NCI-H128 (cell line): ENCODE data around the gene KDM3B.
"Not testable (repeated sequence)": the region's sequence is repeated elsewhere in the genome, so short reads cannot be mapped to it uniquely, and the experiment has no call there.

ENCODE experiments used
- DNase-seq: peaks from one replicate; lab custom pipeline; 2025; ENCODE audit not compliant: unreplicated experiment; lab: John Stamatoyannopoulos, UW

KDM3B gene

GRCh38 chr5:138352071-138352721 lies at the start of gene KDM3B:
KDM3B (plus strand) TSS chr5:138352685; CDS start chr5:138352796, 111 bp downstream.
- peak; percentile 23 for DNase-seq

DNA sequence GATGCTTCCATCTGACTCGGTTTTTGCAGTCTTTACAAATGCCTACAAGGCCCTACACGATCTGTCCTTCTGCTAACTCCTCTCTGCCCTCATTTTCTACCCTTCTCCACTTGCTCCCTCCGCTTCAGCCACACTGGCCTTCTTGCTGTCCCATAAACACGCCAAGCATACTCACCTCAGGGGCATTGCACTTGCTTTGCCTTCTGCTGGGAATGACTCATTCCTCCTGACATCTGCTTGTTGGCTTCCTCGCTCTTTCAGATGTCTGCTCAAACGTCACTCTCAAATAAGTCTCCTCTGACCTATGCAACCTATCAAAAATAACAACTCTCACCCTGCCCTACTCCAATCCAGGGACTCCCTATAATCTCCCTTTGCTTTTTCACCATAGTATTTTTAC lies 49.1 kb upstream of the KDM3B start:
- no peak for DNase-seq

DNA sequence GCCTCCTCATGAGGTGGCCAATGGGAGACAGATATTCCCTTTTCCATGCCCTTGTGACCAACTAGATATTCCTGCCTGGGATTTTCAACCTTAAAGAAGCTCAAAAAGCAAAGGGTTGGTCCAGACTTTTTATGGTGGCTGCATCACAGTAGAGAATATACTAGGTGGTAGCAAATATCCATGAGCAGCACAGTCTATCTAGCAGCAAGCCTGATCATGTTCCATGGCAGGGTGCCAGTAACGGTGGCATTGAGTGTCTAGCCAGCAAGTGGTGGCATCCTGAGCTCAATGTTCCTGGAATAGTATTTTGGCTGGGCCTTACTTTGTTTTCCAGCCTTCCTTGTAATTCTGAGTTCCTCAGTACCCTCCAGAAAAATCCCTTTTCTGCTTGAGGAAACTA lies 46.7 kb upstream of the KDM3B start:
- no peak for DNase-seq

GRCh38 chr5:138315751-138316278 lies 36.7 kb upstream of the KDM3B start:
- DNase-seq = no peak

GRCh38 chr5:138316355-138316754 lies 36.1 kb upstream of the KDM3B start:
- DNase-seq = no peak

- DNase-seq = not testable (repeated sequence)
Observed at GRCh38 chr5:138318211-138318610, 34.3 kb upstream of the KDM3B start.

- no peak for DNase-seq
Observed at GRCh38 chr5:138330813-138331448, 21.6 kb upstream of the KDM3B start.

DNA sequence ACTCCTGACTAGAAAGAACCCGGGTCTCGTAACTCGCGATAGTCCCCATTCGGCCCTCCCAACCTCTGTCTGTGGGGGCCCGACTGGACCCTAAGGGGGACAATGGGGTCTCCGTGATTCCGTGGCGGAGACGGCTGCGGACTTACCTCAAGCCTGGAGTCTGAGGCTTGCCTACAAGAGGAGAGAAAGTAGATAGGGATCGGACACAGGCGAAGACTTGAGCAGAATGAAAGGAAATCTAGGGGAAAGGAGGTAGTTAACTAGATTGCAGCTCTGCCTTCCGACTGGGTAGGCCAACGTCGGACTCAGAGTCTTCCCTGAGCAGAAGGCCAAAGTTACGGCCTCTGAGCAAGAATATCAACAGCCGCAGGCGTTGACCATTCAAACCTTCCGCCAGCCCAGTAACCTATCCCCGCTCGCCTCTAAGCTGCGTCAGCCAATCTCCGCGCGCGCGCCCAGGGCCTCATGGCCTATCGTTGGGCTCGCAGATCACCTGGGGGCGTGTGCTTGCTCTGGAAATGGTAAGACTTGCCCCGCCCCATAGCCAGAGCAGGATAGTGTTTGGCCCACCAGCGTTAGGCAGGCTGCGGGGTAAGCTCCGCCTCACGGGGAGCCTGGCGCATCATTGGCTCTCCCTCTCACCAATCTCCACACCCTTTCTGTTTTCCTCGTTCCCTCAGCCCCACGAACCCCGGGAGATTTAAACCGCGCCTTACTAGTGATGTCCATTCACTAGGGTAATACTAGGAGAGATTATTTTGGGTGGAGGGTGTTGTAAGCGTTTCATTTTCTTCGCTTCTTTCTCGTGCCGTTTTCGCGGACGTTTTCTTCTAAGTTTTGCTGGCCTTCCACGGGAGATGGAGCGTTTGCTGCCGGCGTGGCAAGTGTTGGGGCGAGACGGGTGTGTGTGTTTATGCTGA lies 20.8 kb upstream of the KDM3B start, which contains the start of gene CDC25C:
Gene CDC25C (minus strand): TSS at position 356 of the 920 bp plus-strand sequence. CDS start 624 bp downstream, outside the sequence.
- DNase-seq = peak; percentile 92

DNA sequence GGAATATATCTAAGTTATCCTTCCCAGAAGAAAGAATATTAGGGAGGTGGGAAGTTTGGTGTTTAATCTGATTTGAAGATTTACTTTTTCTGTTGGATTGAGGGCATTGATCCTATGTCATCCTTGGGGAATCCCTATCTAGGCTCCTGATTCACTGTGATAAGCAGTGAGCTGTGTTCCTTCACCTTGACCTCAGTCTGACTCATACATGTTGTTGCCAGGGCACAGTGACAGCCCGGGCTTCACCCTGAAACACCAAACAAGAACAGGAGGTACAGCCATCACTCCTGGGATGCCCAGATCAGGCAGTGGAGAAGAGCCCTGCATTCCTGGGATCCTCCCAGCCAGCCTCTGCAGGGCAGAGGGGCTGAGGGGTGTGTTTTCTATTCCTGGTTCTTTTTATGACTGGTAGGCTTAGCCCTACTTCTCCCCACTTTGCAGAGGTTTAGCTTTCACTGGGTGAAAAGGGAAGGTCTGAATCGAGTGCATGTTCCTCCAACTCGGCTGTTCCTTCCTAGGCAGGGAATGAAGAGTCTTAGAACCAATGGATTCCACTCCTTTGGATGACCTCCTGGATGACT lies 17.5 kb upstream of the KDM3B start:
- DNase-seq = no peak

GRCh38 chr5:138336952-138337684 lies 15.4 kb upstream of the KDM3B start:
- DNase-seq = no peak

- peak; percentile 74 for DNase-seq
Observed at GRCh38 chr5:138337685-138338410, 14.6 kb upstream of the KDM3B start, which contains the start of gene FAM53C. FAM53C (plus strand) TSS chr5:138338266; CDS start chr5:138341336, 3,070 bp downstream.

DNA sequence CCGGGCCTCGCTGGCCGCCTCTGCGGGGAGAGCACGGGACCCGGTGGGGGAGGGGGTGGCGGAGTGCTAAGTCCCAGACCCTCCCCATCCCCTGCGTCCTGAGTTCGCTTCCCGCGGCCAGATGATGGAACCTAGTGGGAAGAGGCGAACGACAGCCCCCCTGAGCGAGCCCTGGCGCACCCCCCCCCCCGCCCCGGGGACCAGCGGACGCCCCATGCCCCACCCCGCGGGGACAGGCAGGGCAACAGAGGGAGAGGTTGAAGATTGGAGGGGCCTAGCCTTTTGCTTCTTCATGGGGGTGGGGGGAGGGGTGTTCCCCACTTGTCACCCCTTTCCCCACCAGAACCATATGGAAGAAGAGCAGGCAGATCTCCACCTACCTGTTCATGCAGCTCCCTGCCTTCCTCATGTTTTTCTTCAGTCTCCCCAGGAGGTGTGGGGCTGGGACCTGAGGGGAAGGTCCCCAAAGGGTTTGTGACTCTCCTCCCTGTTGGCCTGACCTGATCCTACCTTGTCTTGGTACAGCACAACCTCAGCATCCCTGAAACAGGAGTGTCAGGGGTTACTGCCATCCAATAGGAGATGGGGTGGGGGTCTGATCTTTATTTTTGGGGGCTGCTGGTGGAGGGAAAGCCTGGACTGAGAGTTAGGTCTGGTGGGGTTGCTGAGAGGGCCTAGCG lies 13.9 kb upstream of the KDM3B start:
- no peak for DNase-seq

- no peak for DNase-seq
Observed at GRCh38 chr5:138339091-138339456, 13.4 kb upstream of the KDM3B start.

GRCh38 chr5:138339464-138339863 lies 13.0 kb upstream of the KDM3B start:
- DNase-seq = no peak

DNA sequence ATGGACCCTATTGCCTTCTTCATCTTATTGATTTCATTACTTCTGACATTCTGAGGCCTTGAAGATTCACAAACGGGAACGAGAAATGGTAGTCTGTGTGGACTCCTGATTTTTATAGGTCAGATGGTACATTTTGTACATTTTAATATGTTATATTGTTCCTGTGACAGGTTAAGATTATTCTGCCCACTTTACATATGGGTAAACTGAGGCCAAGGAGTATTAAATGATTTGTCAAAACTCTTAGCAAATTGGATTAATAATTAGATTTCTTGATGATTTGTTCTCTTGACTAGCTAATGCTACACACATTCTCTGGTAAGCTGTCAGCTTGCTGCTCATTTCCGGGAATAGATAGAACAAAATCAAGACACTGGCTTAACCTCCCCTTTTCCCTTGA lies 12.5 kb upstream of the KDM3B start:
- no peak for DNase-seq

- DNase-seq = no peak
Observed at GRCh38 chr5:138344887-138345622, 7.4 kb upstream of the KDM3B start.

DNA sequence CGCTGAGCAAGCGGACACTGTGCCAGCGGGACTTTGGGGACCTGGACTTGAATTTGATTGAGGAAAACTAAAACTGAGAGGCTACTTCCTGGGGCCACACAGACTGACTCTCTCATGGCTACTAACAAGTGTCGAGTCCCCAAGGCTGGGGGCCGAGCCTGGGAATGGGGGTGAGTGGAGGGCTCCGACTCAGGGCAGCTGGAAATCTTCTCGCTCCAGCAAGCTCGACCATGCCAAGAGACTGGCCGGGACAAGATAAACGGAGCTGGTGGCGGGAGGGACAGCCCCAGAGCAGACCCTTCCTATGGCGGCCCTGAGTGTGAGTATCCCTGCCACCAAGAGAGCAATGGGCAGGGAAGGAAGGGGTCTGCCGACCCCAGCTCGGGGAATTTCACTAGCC lies 5.6 kb upstream of the KDM3B start:
- DNase-seq = no peak

DNA sequence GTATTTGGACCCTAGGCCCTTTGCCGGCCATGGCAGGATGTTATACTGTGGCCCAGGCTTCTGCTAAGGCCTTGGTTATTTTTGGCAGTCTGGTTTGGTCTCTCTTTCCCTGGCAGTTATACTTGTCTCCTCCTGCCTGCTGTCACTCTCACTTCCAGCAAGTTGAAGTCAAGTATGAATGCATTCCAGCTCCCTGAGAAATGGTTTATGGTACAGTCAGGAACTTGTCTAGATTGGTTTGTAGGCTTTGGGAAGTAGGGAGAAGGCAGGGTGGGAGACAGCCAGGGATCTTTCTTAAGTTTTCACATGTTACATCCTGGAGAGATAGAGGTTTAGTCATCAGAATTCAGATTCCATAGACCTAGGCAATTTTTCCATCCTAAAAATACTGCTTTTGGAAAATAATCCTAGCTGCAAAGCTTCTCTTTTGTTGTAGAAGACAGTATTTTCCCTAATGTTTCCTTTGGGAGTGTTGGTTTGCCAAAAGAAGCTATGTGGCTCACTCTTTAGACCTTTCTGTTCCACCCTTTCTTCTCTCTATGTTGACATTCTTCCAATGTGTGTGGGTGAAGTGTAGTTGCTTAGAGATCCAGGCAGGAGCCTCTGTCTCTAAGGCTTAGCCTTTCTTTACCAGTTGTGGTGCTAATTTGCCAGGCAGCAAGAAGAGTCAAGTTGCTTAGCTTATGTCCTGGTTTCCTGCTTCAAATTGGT lies 2.5 kb upstream of the KDM3B start:
- DNase-seq = no peak
